Neural cell (in vitro differentiated cells): ENCODE data around the gene ARFGAP1.

Experiments
- CTCF ChIP-seq: fragments of 450-650 bp; IDR thresholded peaks from 2 replicates; pipeline ENCODE4 v1.5.1; 2014; ENCODE audit warnings: antibody characterized with exemption, mild to moderate bottlenecking, moderate library complexity; ENCODE audit not compliant: poor library complexity, severe bottlenecking
- EP300 ChIP-seq: fragments of 450-650 bp; conservative IDR thresholded peaks from 2 replicates; pipeline ENCODE4 v1.6.1; 2014; ENCODE audit warnings: antibody characterized with exemption, mild to moderate bottlenecking, moderate library complexity; ENCODE audit not compliant: poor library complexity, severe bottlenecking
- TAF1 ChIP-seq: IDR thresholded peaks from 2 replicates; pipeline ENCODE4 v1.6.1; 2012; ENCODE audit warnings: low read depth

GRCh38 chr20:63226042-63226943 lies 46.3 kb upstream of the ARFGAP1 start:
- TF ChIP-seq TAF1 (no peak), EP300 (no peak), CTCF (no peak)
